Measurements from ENCODE around the gene PDE4B.

DNA sequence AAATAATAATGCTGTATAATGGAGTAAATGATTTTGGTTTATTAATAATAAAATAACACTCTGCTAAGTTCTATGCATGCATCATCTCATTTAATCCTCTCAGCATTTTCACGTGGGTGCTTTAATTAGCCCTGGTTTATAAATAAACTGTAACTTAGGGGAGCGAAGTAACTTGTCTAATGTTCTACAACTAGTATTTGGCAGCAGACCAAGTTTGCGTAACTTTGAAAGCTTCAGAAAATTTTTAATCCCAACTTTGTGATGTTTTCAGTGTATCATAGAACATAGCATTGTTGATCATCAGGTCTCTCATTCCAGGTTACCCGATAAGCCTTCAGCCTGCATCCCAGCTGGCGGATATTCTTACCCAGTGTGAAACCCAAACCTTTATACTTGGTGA, 418.8 kb downstream of the PDE4B start:
- TF ChIP-seq POLR2AphosphoS5 (IDR thresholded peaks at IDR 0.05): no peak
- TF ChIP-seq, protein P1, sequence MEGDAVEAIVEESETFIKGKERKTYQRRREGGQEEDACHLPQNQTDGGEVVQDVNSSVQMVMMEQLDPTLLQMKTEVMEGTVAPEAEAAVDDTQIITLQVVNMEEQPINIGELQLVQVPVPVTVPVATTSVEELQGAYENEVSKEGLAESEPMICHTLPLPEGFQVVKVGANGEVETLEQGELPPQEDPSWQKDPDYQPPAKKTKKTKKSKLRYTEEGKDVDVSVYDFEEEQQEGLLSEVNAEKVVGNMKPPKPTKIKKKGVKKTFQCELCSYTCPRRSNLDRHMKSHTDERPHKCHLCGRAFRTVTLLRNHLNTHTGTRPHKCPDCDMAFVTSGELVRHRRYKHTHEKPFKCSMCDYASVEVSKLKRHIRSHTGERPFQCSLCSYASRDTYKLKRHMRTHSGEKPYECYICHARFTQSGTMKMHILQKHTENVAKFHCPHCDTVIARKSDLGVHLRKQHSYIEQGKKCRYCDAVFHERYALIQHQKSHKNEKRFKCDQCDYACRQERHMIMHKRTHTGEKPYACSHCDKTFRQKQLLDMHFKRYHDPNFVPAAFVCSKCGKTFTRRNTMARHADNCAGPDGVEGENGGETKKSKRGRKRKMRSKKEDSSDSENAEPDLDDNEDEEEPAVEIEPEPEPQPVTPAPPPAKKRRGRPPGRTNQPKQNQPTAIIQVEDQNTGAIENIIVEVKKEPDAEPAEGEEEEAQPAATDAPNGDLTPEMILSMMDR (IDR thresholded peaks at IDR 0.05): no peak

Measured in esophagus muscularis mucosa (tissue), 3 donors.